Thoracic aorta (tissue), 2 donors: Measurements from ENCODE around the gene ZBTB26. TPM values are rescaled to one million over a fixed set of nuclear protein-coding genes. Genes with fewer than 3 reads are reported as not detected.

Experiments used
- ATAC-seq: fragments of 150-250 bp; one replicate; pipeline ENCODE4 v1.8.0; 2017; ENCODE audit warnings: low read depth; ENCODE audit not compliant: insufficient number of reproducible peaks, low FRiP score
- DNase-seq: peaks from one replicate; pipeline ENCODE4 v3.0.0-alpha.2; 2020; ENCODE audit warnings: low spot score
- H3K27ac ChIP-seq, 2 donors: fragments of 200-600 bp; sonication (generic); 1 replicate in 1 of 2; 2 replicates in 1 of 2; pipeline ENCODE4 v1.5.1; 2016; ENCODE audit warnings: mild to moderate bottlenecking in 2 of 2, moderate library complexity in 2 of 2
- H3K27me3 ChIP-seq: fragments of 200-600 bp; sonication (generic); replicated peaks from 2 replicates; pipeline ENCODE4 v1.6.0; 2016; ENCODE audit warnings: mild to moderate bottlenecking; ENCODE audit not compliant: insufficient read depth
- H3K36me3 ChIP-seq: fragments of 200-600 bp; sonication (generic); one replicate; pipeline ENCODE4 v1.5.1; 2016
- H3K4me1 ChIP-seq, 2 donors: fragments of 200-600 bp; sonication (generic); 1 replicate in 1 of 2; 2 replicates in 1 of 2; pipeline versions ENCODE4 v1.5.1 to v1.6.0; 2016; ENCODE audit warnings: low read depth in 2 of 2, mild to moderate bottlenecking in 1 of 2; ENCODE audit not compliant: control insufficient read depth in 1 of 2
- H3K4me3 ChIP-seq: fragments of 200-600 bp; sonication (generic); 2 replicates; pipeline ENCODE4 v1.5.1; 2016; ENCODE audit warnings: mild to moderate bottlenecking
- H3K9me3 ChIP-seq: fragments of 200-600 bp; sonication (generic); 2 replicates; pipeline ENCODE4 v1.5.1; 2016
- total RNA-seq, 2 donors: library from RNA; depleted of rRNA; stranded (reverse); fragments of >200 nt; gene quantifications; one replicate each; pipeline versions ENCODE4 v1.1.0 to v1.2.3, GENCODE V29; 2016
- TF ChIP-seq, protein P1 (sequence below): fragments of 200-600 bp; sonication (generic); IDR thresholded peaks from one replicate; pipeline ENCODE4 v1.5.1; 2019; ENCODE audit warnings: antibody characterized with exemption

Gene ZBTB26
- total RNA-seq, 2 donors from 2014 or later, result 4.9 to 8.3 TPM

DNA sequence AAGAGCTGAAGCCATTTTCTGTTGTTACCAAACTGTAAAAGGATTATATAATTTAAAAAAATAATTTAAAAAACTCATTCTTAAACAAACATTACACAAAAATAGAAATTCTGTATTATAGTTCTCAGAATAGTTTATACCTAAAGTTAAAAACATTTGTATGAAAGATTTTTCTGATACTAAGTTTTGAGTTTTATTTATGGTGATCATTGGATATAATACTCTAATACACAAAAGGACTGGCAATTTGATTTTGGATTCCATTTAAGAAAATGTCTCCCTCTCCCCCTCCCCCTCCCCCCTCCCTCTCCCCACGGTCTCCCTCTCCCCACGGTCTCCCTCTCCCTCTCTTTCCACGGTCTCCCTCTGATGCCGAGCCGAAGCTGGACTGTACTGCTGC is 65.2 kb downstream of the ZBTB26 start:
- no peak for DNase-seq
- peaks cover 13% of the 10 kb centered on the region for H3K36me3 ChIP-seq
- no peaks in the 10 kb centered on the region for H3K9me3 ChIP-seq
- H3K27ac ChIP-seq, result no peak overlapping the region
- no peaks in the 10 kb centered on the region for H3K4me1 ChIP-seq
- no peak overlapping the region for H3K4me3 ChIP-seq
- ATAC-seq, result no peak
- H3K27me3 ChIP-seq, result no peaks in the 10 kb centered on the region
- TF ChIP-seq, protein P1, sequence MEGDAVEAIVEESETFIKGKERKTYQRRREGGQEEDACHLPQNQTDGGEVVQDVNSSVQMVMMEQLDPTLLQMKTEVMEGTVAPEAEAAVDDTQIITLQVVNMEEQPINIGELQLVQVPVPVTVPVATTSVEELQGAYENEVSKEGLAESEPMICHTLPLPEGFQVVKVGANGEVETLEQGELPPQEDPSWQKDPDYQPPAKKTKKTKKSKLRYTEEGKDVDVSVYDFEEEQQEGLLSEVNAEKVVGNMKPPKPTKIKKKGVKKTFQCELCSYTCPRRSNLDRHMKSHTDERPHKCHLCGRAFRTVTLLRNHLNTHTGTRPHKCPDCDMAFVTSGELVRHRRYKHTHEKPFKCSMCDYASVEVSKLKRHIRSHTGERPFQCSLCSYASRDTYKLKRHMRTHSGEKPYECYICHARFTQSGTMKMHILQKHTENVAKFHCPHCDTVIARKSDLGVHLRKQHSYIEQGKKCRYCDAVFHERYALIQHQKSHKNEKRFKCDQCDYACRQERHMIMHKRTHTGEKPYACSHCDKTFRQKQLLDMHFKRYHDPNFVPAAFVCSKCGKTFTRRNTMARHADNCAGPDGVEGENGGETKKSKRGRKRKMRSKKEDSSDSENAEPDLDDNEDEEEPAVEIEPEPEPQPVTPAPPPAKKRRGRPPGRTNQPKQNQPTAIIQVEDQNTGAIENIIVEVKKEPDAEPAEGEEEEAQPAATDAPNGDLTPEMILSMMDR, result no peak

Other genes with a start within 250 kb of the ZBTB26 start
- gene OR1L4, start 207.5 kb downstream of the ZBTB26 start, total RNA-seq, result not detected
- gene OR1L6, start 189.2 kb downstream of the ZBTB26 start, total RNA-seq, result not detected
- not detected for gene OR5C1, start 142.6 kb downstream of the ZBTB26 start, total RNA-seq
- not detected for gene OR1K1, start 131.4 kb downstream of the ZBTB26 start, total RNA-seq
- gene PDCL, start 102.9 kb downstream of the ZBTB26 start, total RNA-seq, result 10 to 100 TPM; 20.0 to 22.2 TPM
- gene RC3H2, start 26.2 kb downstream of the ZBTB26 start, total RNA-seq, result 10 to 100 TPM; 45.9 to 49.5 TPM
- gene ZBTB6, start 18.2 kb downstream of the ZBTB26 start, total RNA-seq, result 1 to 10 TPM; 6.2 to 8.0 TPM
- gene RABGAP1, start 9.5 kb upstream of the ZBTB26 start, total RNA-seq, result 10 to 100 TPM; 84.7 to 91.7 TPM
- gene GPR21, start 102.2 kb upstream of the ZBTB26 start, total RNA-seq, result 1 to 10 TPM in 1 of 2 donors, not detected in 1; 6.4 TPM